Osteoblast (primary cell): ENCODE measurements around the gene LRRC37A3. TPM values are rescaled to one million over a fixed set of nuclear protein-coding genes. Genes with fewer than 3 reads are reported as not detected.
"Not testable (repeated sequence)": the region's sequence is repeated elsewhere in the genome, so short reads cannot be mapped to it uniquely, and the experiment has no call there.

Experiments
- DNase-seq: peaks from one replicate; pipeline ENCODE4 v3.0.0; 2011; ENCODE audit warnings: low spot score, mixed read lengths; ENCODE audit not compliant: insufficient read length; ENCODE audit errors: missing footprints
- H2AFZ ChIP-seq: 2 replicates; pipeline ENCODE4 v1.6.0; 2011; ENCODE audit warnings: mild to moderate bottlenecking, low read length
- H3K27ac ChIP-seq: 2 replicates; pipeline ENCODE4 v1.5.1; 2011; ENCODE audit warnings: mild to moderate bottlenecking, low read depth, low read length, moderate library complexity
- H3K27me3 ChIP-seq: 2 replicates; pipeline ENCODE4 v1.6.0; 2012; ENCODE audit warnings: mild to moderate bottlenecking, control low read depth, inconsistent platforms, low read length, moderate library complexity; ENCODE audit not compliant: insufficient read depth
- H3K36me3 ChIP-seq: 2 replicates; pipeline ENCODE4 v1.5.1; 2011; ENCODE audit warnings: mild to moderate bottlenecking, low read length, control low read depth, moderate library complexity; ENCODE audit not compliant: insufficient read depth
- H3K4me1 ChIP-seq: 2 replicates; pipeline ENCODE4 v1.5.1; 2011; ENCODE audit warnings: mild to moderate bottlenecking, low read length, control low read depth, moderate library complexity; ENCODE audit not compliant: insufficient read depth
- H3K4me2 ChIP-seq: 2 replicates; pipeline ENCODE4 v1.6.0; 2011; ENCODE audit warnings: mild to moderate bottlenecking, low read length; ENCODE audit not compliant: insufficient read depth
- H3K4me3 ChIP-seq: fragments of 200-600 bp; sonication (generic); 3 replicates; pipeline ENCODE4 v1.5.1; 2012; ENCODE audit warnings: mild to moderate bottlenecking, low read length, inconsistent platforms; ENCODE audit not compliant: insufficient read depth
- H3K79me2 ChIP-seq: 2 replicates; pipeline ENCODE4 v1.6.0; 2012; ENCODE audit warnings: mild to moderate bottlenecking, low read length, control low read depth, inconsistent platforms; ENCODE audit not compliant: insufficient read depth
- H3K9me3 ChIP-seq: 2 replicates; pipeline ENCODE4 v1.5.1; 2011; ENCODE audit warnings: low read depth, low read length, control low read depth
- H4K20me1 ChIP-seq: 2 replicates; pipeline ENCODE4 v1.6.0; 2012; ENCODE audit warnings: mild to moderate bottlenecking, low read length, control low read depth; ENCODE audit not compliant: insufficient read depth
- CTCF ChIP-seq: IDR thresholded peaks from 2 replicates; pipeline ENCODE4 v1.5.1; 2011; ENCODE audit warnings: mild to moderate bottlenecking, low read depth, low read length, moderate library complexity; ENCODE audit errors: extremely low read depth
- total RNA-seq: library from RNA; depleted of rRNA; stranded (reverse); fragments of >200 nt; gene quantifications from 2 replicates; pipeline ENCODE4 v1.2.3, GENCODE V29; 2012

The LRRC37A3 gene
- total RNA-seq, 1 donor, result 15.2 TPM

- H3K79me2 ChIP-seq, H3K4me3 ChIP-seq, H2AFZ ChIP-seq, H3K4me2 ChIP-seq, H4K20me1 ChIP-seq, H3K9me3 ChIP-seq, H3K27me3 ChIP-seq, H3K36me3 ChIP-seq, H3K27ac ChIP-seq, DNase-seq, H3K4me1 ChIP-seq: not testable (repeated sequence)
Measured at GRCh38 chr17:64904069-64904468, 15.2 kb downstream of the LRRC37A3 start.

- not testable (repeated sequence) for H3K4me1 ChIP-seq, H3K4me3 ChIP-seq, H3K36me3 ChIP-seq, DNase-seq, H3K4me2 ChIP-seq, H3K27ac ChIP-seq, H3K27me3 ChIP-seq, H4K20me1 ChIP-seq, H3K9me3 ChIP-seq, H2AFZ ChIP-seq, H3K79me2 ChIP-seq
Measured at GRCh38 chr17:64897136-64897535, 22.1 kb downstream of the LRRC37A3 start.

- H3K9me3 ChIP-seq, H2AFZ ChIP-seq, H3K4me2 ChIP-seq, DNase-seq, H3K4me1 ChIP-seq, H3K27me3 ChIP-seq, H3K36me3 ChIP-seq, H3K79me2 ChIP-seq, H3K27ac ChIP-seq, H3K4me3 ChIP-seq, H4K20me1 ChIP-seq: not testable (repeated sequence)
Measured at GRCh38 chr17:64874210-64874609, 45.1 kb downstream of the LRRC37A3 start.

GRCh38 chr17:64847504-64848466 is 71.5 kb downstream of the LRRC37A3 start:
- peak; percentile 47 for DNase-seq

GRCh38 chr17:64846892-64847291 is 72.4 kb downstream of the LRRC37A3 start:
- not testable (repeated sequence) for H3K9me3 ChIP-seq, H2AFZ ChIP-seq, DNase-seq, H3K79me2 ChIP-seq, H3K4me2 ChIP-seq, H3K36me3 ChIP-seq, H3K4me1 ChIP-seq, H4K20me1 ChIP-seq, H3K4me3 ChIP-seq, H3K27ac ChIP-seq, H3K27me3 ChIP-seq

More at GRCh38 chr17:64847504-64848466, 71.5 kb downstream of the LRRC37A3 start:
- H3K9me3 ChIP-seq, H3K27ac ChIP-seq, H2AFZ ChIP-seq, H3K79me2 ChIP-seq, H3K36me3 ChIP-seq, H4K20me1 ChIP-seq, H3K27me3 ChIP-seq, H3K4me2 ChIP-seq, H3K4me3 ChIP-seq, H3K4me1 ChIP-seq: not testable (repeated sequence)
- TF ChIP-seq CTCF, result peak; percentile 54

- not testable (repeated sequence) for H3K9me3 ChIP-seq, H3K79me2 ChIP-seq, H3K4me2 ChIP-seq, H3K27me3 ChIP-seq, H4K20me1 ChIP-seq, H3K4me1 ChIP-seq, H3K36me3 ChIP-seq, H2AFZ ChIP-seq, DNase-seq, H3K27ac ChIP-seq, H3K4me3 ChIP-seq
Measured at GRCh38 chr17:64843918-64844317, 75.4 kb downstream of the LRRC37A3 start.

- H3K4me3 ChIP-seq, H3K27me3 ChIP-seq, H3K27ac ChIP-seq, H3K4me2 ChIP-seq, H3K9me3 ChIP-seq, H3K79me2 ChIP-seq, H3K36me3 ChIP-seq, H3K4me1 ChIP-seq, H2AFZ ChIP-seq, H4K20me1 ChIP-seq, DNase-seq: not testable (repeated sequence)
Measured at GRCh38 chr17:64842900-64843299, 76.4 kb downstream of the LRRC37A3 start.

- H3K4me3 ChIP-seq, DNase-seq, H3K4me1 ChIP-seq, H3K9me3 ChIP-seq, H3K27me3 ChIP-seq, H3K4me2 ChIP-seq, H2AFZ ChIP-seq, H4K20me1 ChIP-seq, H3K36me3 ChIP-seq, H3K79me2 ChIP-seq, H3K27ac ChIP-seq: not testable (repeated sequence)
Measured at GRCh38 chr17:64840960-64841359, 78.3 kb downstream of the LRRC37A3 start.
